ENCODE results near the gene SACS.

DNA sequence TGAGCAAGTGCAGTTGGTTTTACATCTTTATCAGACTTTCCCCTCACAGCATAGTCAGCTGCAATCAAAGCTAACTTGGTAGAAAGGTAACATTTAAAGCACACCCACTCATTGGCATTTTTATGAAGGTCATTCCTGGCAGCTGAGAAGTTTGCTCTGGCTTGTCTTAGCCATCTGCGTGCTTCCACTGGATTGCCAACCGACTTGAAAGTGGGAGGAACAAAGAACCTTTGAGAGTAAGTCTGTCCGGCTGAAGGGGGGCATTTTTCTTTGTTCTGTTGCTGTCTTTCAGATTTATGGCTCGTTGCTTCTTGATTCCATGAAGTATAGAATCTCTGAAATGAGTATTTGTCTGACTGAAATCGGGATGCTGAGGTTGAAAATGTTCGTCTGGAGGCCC lies 103.1 kb downstream of the SACS start:
- TF ChIP-seq CREB1 (IDR thresholded peaks at IDR 0.05) (no peak), TCF12 (IDR thresholded peaks at IDR 0.05; ENCODE audit: low read depth, low read length) (no peak), RAD21 (IDR thresholded peaks at IDR 0.05 in 1 of 2, conservative IDR thresholded peaks at IDR 0.05 in 1 of 2; ENCODE audit: low read depth in 2 of 2, low read length in 2 of 2) (no peak), FOSL1 (IDR thresholded peaks at IDR 0.05; ENCODE audit: insufficient read depth, low read depth, low read length) (no peak), EZH2 (IDR thresholded peaks at IDR 0.05; ENCODE audit: low read depth, low read length, severe bottlenecking) (no peak)
- TF ChIP-seq, protein P1, sequence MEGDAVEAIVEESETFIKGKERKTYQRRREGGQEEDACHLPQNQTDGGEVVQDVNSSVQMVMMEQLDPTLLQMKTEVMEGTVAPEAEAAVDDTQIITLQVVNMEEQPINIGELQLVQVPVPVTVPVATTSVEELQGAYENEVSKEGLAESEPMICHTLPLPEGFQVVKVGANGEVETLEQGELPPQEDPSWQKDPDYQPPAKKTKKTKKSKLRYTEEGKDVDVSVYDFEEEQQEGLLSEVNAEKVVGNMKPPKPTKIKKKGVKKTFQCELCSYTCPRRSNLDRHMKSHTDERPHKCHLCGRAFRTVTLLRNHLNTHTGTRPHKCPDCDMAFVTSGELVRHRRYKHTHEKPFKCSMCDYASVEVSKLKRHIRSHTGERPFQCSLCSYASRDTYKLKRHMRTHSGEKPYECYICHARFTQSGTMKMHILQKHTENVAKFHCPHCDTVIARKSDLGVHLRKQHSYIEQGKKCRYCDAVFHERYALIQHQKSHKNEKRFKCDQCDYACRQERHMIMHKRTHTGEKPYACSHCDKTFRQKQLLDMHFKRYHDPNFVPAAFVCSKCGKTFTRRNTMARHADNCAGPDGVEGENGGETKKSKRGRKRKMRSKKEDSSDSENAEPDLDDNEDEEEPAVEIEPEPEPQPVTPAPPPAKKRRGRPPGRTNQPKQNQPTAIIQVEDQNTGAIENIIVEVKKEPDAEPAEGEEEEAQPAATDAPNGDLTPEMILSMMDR (IDR thresholded peaks at IDR 0.05; ENCODE audit: control extremely low read depth in 1 of 3, insufficient read depth in 1 of 3, low read depth in 1 of 3, low read length in 3 of 3) = no peak

Data from H1 (cell line).